ENCODE results near the gene OR51V1. TPM values are rescaled to one million over a fixed set of nuclear protein-coding genes. Genes with fewer than 3 reads are reported as not detected.

The OR51V1 gene
- total and polyA plus RNA-seq, 2 of the 4 experiments (the other 2 are of a cell fraction), result not detected

- Histone ChIP-seq H3K14ac (replicated peaks; ENCODE audit: low read depth, low read length) (no peak overlapping the region), H2BK5ac (ENCODE audit: low read depth, low read length, poor library complexity, severe bottlenecking) (no peak overlapping the region), H3K9ac (ENCODE audit: low read depth, low read length) (no peak overlapping the region), H3K27ac (ENCODE audit: insufficient read depth, low read length) (no peak overlapping the region), H4K5ac (ENCODE audit: low read depth, low read length) (no peak overlapping the region; the same call in 1 of the 2 replicates), H2BK15ac (ENCODE audit: low read depth, low read length) (no peak overlapping the region), H2AK9ac (replicated peaks; ENCODE audit: low read depth, low read length, poor library complexity) (no peak overlapping the region), H2BK120ac (ENCODE audit: low read depth, low read length) (no peak overlapping the region), H4K8ac (ENCODE audit: low read depth in 2 of 2, low read length in 2 of 2) (no peak overlapping the region), H4K20me1 (ENCODE audit: insufficient read depth, low read length) (no peaks in the 10 kb centered on the region), H3K4ac (ENCODE audit: low read depth, low read length) (no peak overlapping the region), H3K9me1 (ENCODE audit: insufficient read depth, low read length) (peaks cover 6% of the 10 kb centered on the region; the same call in 1 of the 2 replicates), H3K18ac (ENCODE audit: low read depth, low read length) (no peak overlapping the region), H2BK20ac (ENCODE audit: low read depth, low read length) (no peak overlapping the region), H3K4me2 (ENCODE audit: low read depth, low read length) (no peak overlapping the region), H4K91ac (ENCODE audit: insufficient read depth, low read depth, low read length) (no peak overlapping the region), H3K23ac (ENCODE audit: low read depth, low read length) (no peak overlapping the region), H2AK5ac (ENCODE audit: low read depth, low read length) (no peak overlapping the region), H3K9me3 (ENCODE audit: control insufficient read depth, insufficient read depth, low read length) (no peaks in the 10 kb centered on the region), H3K79me1 (ENCODE audit: low read depth in 1 of 2, low read length in 2 of 2) (no peaks in the 10 kb centered on the region), H3K56ac (ENCODE audit: extremely low read depth, insufficient read depth, low read length) (no peak overlapping the region), H3K4me3 (ENCODE audit: insufficient read depth, low read depth, low read length) (no peak overlapping the region), H3K27me3 (ENCODE audit: control insufficient read depth, insufficient read depth, low read length) (no peaks in the 10 kb centered on the region), H3K36me3 (ENCODE audit: control insufficient read depth, insufficient read depth, low read length) (no peaks in the 10 kb centered on the region), H3K4me1 (ENCODE audit: control insufficient read depth, insufficient read depth, low read length) (peaks cover 3% of the 10 kb centered on the region), H2AFZ (replicated peaks; ENCODE audit: low read length, poor library complexity) (no peak overlapping the region)
- in situ Hi-C loops (cut with MboI; ENCODE audit: low sequenced_read_pairs), result no loop called here
- TF ChIP-seq BHLHE40 (IDR thresholded peaks at IDR 0.05; ENCODE audit: low read depth, low read length), result no peak
- no peak for TF ChIP-seq MXI1 (IDR thresholded peaks at IDR 0.05; ENCODE audit: borderline replicate concordance, low read depth, low read length)
- no peak for TF ChIP-seq MAFK (IDR thresholded peaks at IDR 0.05; ENCODE audit: low read depth, low read length)
- TF ChIP-seq, protein P1, sequence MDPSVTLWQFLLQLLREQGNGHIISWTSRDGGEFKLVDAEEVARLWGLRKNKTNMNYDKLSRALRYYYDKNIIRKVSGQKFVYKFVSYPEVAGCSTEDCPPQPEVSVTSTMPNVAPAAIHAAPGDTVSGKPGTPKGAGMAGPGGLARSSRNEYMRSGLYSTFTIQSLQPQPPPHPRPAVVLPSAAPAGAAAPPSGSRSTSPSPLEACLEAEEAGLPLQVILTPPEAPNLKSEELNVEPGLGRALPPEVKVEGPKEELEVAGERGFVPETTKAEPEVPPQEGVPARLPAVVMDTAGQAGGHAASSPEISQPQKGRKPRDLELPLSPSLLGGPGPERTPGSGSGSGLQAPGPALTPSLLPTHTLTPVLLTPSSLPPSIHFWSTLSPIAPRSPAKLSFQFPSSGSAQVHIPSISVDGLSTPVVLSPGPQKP (IDR thresholded peaks at IDR 0.05; ENCODE audit: borderline replicate concordance, low read depth, low read length), result no peak
- TF ChIP-seq CEBPB (IDR thresholded peaks at IDR 0.05; ENCODE audit: low read depth, low read length), result no peak
- no peak for TF ChIP-seq RCOR1 (IDR thresholded peaks at IDR 0.05; ENCODE audit: insufficient replicate concordance, low read length)
- TF ChIP-seq SMC3 (IDR thresholded peaks at IDR 0.05; ENCODE audit: low read depth, low read length), result no peak
- TF ChIP-seq, protein P2, sequence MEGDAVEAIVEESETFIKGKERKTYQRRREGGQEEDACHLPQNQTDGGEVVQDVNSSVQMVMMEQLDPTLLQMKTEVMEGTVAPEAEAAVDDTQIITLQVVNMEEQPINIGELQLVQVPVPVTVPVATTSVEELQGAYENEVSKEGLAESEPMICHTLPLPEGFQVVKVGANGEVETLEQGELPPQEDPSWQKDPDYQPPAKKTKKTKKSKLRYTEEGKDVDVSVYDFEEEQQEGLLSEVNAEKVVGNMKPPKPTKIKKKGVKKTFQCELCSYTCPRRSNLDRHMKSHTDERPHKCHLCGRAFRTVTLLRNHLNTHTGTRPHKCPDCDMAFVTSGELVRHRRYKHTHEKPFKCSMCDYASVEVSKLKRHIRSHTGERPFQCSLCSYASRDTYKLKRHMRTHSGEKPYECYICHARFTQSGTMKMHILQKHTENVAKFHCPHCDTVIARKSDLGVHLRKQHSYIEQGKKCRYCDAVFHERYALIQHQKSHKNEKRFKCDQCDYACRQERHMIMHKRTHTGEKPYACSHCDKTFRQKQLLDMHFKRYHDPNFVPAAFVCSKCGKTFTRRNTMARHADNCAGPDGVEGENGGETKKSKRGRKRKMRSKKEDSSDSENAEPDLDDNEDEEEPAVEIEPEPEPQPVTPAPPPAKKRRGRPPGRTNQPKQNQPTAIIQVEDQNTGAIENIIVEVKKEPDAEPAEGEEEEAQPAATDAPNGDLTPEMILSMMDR (conservative IDR thresholded peaks at IDR 0.05; ENCODE audit: low read depth, low read length), result no peak
- no peak for TF ChIP-seq POLR2A (IDR thresholded peaks at IDR 0.05; ENCODE audit: low read depth, low read length)
- no peak for TF ChIP-seq CHD1 (IDR thresholded peaks at IDR 0.05; ENCODE audit: low read depth, low read length)
- TF ChIP-seq, protein P3, sequence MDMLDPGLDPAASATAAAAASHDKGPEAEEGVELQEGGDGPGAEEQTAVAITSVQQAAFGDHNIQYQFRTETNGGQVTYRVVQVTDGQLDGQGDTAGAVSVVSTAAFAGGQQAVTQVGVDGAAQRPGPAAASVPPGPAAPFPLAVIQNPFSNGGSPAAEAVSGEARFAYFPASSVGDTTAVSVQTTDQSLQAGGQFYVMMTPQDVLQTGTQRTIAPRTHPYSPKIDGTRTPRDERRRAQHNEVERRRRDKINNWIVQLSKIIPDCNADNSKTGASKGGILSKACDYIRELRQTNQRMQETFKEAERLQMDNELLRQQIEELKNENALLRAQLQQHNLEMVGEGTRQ (IDR thresholded peaks at IDR 0.05; ENCODE audit: low read depth, low read length), result no peak
- TF ChIP-seq NFE2L2 (IDR thresholded peaks at IDR 0.05; ENCODE audit: low read depth, low read length), result no peak
- TF ChIP-seq RAD21 (IDR thresholded peaks at IDR 0.05; ENCODE audit: low read length), result no peak
- no peak for TF ChIP-seq RFX5 (IDR thresholded peaks at IDR 0.05; ENCODE audit: low read depth, low read length)
- TF ChIP-seq MAZ (IDR thresholded peaks at IDR 0.05; ENCODE audit: borderline replicate concordance, low read depth, low read length), result no peak
- TF ChIP-seq FOS (IDR thresholded peaks at IDR 0.05; ENCODE audit: low read depth, low read length), result no peak
- no peak for DNase-seq
- CTCF ChIA-PET, result no interaction called here
- ATAC-seq (ENCODE audit: low read depth), result no peak
- dilution Hi-C loops (cut with HindIII; ENCODE audit: low sequenced_read_pairs, unreplicated experiment), result no loop called here
- WGBS, 2 experiments (ENCODE audit: extremely low coverage in 2 of 2, insufficient read length in 1 of 2), result 20% methylated on average over 1 of the region's 3 CpGs; no CpG with 5 or more reads in 1 of the 2 experiments
- POLR2A ChIA-PET (ENCODE audit: unreplicated experiment), result no interaction called here
- intact Hi-C loops (cut with micrococcal nuclease), result no loop called here
- no TSS peak for BruUV-seq (replicated peaks)
Observed at GRCh38 chr11:5232176-5232575, 31.7 kb upstream of the OR51V1 start.

Measured in IMR-90 (cell line).